GM19468 (cell line): ENCODE measurements around the gene CAMKMT.

ENCODE experiments used
- ATAC-seq: cut with Tn5 transposase; IDR thresholded peaks from one replicate; pipeline ENCODE4 v1.9.1; 2021; ENCODE audit warnings: mild to moderate bottlenecking, moderate library complexity, moderate number of reproducible peaks; ENCODE audit not compliant: unreplicated experiment; ENCODE audit errors: extremely low read depth

CAMKMT gene

GRCh38 chr2:44546459-44547127 lies 184.8 kb downstream of the CAMKMT start:
- ATAC-seq: no peak

DNA sequence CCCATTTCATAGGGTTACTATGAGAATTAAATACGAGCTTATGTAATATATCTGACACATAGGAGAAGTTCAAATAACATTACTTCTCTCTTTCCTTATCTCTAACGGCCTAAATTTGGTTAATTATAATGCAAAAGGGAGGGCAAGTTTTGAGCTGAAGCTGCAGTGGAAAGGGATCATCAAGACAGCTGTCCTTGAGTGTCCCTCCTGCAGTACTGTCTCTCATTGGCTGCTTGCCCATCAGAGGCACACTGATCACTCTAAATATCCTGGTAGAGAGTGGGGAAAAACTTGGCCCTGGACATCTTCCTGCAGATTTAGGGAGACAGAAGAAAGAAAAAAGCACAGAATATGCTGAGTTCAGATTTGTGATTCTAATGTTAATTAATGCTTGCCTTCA lies 186.0 kb downstream of the CAMKMT start:
- ATAC-seq: no peak

DNA sequence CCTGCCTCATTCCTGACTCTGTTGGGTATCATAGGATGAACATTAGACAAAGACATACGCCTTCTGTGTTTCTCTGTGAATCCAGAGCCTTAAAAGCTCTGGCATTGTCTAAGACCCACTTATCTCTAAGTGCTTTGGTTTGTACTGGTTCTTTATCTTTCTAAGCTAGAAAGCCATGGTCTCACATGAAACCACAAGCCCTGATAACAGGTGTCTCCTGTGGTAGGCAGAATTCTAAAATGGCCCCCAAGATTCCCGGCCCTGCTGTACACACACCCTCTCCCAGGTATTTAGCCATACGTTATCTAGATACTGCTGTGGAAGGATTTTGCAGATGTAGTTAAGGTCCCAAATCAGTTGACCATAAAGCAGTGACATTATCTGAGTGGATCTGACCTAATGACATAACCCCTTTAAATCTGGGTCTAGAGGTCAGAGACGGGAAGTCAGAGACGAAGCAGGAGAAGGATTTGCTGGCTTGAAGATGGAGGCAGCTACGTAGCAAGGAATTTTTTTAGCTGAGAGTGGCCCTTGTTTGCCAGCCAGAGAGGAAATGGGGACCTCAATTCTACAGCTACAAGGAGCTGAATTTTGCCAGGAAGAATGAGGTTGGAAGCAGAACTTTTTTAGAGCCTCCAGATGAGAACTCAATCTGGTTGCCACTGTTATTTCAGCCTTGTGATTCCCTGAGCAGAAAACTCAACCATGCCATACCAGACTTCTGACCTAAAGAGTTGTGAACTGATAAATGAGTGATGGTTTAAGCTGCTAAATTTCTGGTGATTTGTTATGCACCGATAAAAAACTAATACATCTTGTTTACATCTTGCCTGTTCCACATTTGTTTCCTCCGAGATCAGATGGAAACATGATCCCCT lies 186.7 kb downstream of the CAMKMT start:
- no peak for ATAC-seq

- no peak for ATAC-seq
These were observed 187.3 kb downstream of the CAMKMT start for GRCh38 chr2:44549099-44549471.

DNA sequence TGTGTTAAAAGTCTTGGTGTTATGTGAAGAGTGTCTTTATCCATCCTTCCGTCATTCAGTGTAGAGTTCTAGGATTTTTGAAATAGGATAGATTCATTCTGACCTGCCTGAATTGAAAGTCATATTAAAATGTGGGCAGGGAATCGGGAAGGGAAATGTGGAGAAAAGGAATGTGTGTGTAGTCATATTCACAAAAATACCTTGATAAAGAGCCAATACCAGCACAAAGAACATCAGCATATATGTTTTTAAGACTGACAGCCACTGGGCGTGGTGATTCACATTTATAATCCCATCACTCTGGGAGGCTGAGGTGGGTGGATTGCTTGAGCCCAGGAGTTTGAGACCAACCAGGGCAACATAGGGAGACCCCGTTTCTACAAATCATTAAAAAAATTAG lies 188.1 kb downstream of the CAMKMT start:
- ATAC-seq: no peak

DNA sequence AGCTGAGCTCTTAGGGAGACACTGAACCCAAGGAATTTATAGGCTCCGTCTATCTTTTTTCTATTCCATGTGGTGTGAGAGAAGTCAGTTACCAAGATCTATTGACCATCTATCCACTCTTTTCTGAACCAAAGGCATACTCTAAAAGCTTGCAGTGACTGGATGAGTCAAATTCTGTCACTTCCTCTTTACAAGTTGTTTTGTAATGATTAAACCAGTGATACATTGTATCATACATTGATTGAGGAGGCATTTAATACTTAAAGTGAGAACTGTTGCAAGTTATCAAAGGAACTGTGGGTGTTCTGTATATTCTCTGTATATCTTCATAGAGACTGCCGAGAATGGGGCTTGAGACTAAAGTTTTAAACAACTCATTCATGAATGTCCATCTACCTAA lies 188.8 kb downstream of the CAMKMT start:
- no peak for ATAC-seq

DNA sequence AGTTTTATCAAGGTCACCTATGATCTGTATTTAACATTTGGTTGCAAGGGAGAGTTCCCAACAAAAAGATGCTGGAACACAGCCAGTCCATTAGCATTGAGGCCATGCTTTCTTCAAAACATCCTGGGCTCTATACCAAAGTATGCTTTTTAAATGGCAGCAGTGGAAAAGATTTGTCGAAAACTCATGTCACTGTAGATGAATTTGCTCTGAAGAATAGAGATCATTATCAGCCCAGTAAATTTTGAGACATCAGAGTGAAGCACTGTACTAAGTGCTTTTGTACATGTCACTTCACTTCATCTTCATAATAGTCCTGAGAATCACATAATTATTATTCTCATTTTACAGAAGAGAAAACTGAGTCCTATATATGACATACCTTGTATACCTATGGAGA lies 189.8 kb downstream of the CAMKMT start:
- no peak for ATAC-seq

GRCh38 chr2:44553456-44553855 lies 191.7 kb downstream of the CAMKMT start:
- no peak for ATAC-seq

DNA sequence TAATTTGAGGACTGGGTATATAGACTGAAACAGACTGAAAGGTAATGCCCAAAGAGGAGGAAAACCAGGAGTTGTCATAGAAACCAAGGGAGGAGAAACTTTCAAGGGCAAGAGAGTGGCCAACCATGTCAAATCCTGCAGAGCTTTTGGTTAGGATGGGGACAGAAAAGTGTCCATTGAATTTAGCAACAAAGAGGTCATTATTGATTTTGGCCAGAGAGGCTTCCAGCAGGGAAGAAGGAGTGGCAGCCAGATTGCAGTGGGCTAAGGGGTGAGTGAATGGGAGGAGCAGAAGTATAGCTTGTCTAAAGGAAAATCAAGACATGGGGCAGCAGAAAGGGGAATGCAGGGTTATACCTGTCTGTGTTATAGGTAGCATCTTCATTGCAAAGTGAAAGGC lies 194.0 kb downstream of the CAMKMT start:
- ATAC-seq: no peak

- no peak for ATAC-seq
These were observed 197.4 kb downstream of the CAMKMT start for GRCh38 chr2:44559108-44559507.

DNA sequence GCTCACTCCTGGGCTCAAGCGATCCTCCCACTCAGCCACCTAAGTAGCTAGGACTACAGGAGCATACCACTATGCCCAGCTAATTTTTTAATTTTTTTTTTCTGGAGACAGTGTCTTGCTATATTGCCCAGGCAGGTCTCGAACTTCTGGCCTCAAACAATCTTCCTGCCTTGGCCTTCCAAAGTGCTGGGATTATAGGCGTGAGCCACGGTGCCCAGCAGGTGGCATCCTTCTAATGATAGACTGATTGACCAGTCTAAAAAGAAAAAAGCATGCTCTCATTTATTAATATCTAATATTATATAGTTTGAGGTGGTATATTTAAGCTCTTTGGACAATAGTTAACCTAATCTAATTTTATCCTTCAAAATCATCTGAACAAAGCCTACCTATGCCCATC lies 198.6 kb downstream of the CAMKMT start:
- ATAC-seq: no peak

DNA sequence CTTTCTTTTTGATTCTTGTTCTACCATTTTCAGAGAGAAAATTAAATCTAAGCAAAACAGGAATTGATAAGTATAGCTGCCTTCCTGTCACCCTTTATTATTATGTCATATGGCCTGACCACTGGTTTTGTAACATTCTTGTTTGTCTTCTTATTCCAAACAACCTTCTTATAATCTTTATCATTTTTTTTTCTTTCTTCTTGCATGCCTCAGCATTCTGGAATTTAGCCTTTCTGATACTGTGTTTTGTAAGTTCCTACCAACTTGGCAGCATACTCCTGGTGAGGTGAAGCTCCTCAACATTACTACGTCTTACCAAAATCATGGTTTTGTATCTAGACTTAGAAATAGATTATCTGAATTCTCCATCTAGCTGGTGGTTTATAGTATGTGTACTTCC lies 199.2 kb downstream of the CAMKMT start:
- no peak for ATAC-seq

- ATAC-seq: no peak
These were observed 201.0 kb downstream of the CAMKMT start for GRCh38 chr2:44562737-44563136.

- no peak for ATAC-seq
These were observed 203.0 kb downstream of the CAMKMT start for GRCh38 chr2:44564752-44565151.

GRCh38 chr2:44566059-44566458 lies 204.3 kb downstream of the CAMKMT start:
- no peak for ATAC-seq

DNA sequence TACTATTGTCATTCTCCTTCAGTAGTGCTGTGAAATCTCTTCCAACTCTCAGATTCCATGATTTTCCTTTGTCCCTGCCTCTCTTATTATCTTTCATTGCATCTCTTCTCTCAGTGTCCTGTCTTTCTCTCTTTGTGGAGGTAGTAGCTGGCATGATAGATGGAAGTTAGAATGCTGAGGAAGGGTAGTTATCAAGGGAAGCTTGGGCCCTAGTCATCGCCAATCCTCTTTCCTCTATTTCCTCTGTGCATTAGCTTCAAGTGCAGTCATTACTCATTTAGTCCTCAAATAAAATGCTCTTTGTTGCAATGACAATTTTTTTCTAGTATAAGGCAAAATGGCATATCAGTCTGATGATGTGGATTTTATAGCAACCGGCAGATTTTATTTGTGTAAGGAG lies 207.7 kb downstream of the CAMKMT start:
- no peak for ATAC-seq

GRCh38 chr2:44570271-44570670 lies 208.5 kb downstream of the CAMKMT start:
- no peak for ATAC-seq

- ATAC-seq: no peak
These were observed 209.0 kb downstream of the CAMKMT start for GRCh38 chr2:44570777-44571176.

GRCh38 chr2:44572196-44572900 lies 210.6 kb downstream of the CAMKMT start:
- no peak for ATAC-seq

GRCh38 chr2:44573996-44574395 lies 212.2 kb downstream of the CAMKMT start:
- no peak for ATAC-seq

- no peak for ATAC-seq
These were observed 216.8 kb downstream of the CAMKMT start for GRCh38 chr2:44578471-44579093.
